22Rv1 (cell line): ENCODE measurements around the gene SLBP.

Experiments used
- H3K27ac ChIP-seq: fragments of 450-650 bp; 2 replicates; pipeline ENCODE4 v1.5.1; 2017
- ZFX ChIP-seq: fragments of 450-650 bp; IDR thresholded peaks from 2 replicates; pipeline ENCODE4 v1.6.1; 2017; ENCODE audit warnings: antibody characterized with exemption, borderline replicate concordance
- TF ChIP-seq, protein P1 (sequence below): fragments of 450-650 bp; IDR thresholded peaks from 2 replicates; pipeline ENCODE4 v1.5.1; 2017; ENCODE audit warnings: mild to moderate bottlenecking

SLBP gene

DNA sequence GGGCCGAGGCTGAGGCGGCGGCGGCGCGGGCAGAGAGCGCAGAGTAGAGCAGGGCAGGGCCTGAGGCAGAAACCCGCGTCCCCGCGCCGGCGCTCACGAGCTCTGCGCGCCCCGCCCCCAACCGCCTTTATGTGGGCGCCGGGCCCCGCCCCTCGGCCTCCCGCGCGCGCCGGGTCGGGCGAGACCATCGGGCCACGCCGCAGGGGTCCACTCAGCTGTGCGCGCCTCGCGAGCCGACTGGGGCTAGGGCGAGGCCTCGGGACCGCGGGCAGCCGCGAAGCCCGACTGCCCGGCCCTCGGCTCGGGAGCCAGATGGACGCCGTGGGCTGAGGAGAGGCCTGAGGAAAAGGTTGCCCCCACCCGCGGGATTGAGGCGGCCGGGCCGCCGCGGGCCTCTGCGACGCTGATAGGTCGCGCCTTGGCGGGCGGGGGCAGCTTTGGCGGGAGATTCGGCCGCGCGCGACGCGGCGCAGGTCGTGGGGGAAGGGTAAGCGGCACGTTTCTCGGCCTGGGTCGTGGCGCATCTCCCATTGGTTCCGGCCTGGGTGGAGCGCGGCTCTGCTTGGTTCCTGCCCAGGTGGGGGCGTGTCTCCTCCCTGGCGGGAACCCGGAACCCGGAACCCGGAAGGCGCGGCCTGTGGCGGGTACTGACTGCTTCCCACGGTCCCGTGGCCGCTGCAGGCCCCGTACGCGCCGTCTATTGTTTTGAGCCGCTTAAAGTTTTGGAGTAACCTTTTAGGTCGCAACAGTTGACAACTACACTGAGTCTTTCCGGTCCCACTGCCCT lies at the start of gene SLBP:
Gene SLBP (minus strand): TSS at position 104 of the 787 bp plus-strand sequence. CDS start 131 bp downstream, outside the sequence.
- H3K27ac ChIP-seq, result peak within 1 kb of the TSS; percentile 98
- TF ChIP-seq, protein P1, sequence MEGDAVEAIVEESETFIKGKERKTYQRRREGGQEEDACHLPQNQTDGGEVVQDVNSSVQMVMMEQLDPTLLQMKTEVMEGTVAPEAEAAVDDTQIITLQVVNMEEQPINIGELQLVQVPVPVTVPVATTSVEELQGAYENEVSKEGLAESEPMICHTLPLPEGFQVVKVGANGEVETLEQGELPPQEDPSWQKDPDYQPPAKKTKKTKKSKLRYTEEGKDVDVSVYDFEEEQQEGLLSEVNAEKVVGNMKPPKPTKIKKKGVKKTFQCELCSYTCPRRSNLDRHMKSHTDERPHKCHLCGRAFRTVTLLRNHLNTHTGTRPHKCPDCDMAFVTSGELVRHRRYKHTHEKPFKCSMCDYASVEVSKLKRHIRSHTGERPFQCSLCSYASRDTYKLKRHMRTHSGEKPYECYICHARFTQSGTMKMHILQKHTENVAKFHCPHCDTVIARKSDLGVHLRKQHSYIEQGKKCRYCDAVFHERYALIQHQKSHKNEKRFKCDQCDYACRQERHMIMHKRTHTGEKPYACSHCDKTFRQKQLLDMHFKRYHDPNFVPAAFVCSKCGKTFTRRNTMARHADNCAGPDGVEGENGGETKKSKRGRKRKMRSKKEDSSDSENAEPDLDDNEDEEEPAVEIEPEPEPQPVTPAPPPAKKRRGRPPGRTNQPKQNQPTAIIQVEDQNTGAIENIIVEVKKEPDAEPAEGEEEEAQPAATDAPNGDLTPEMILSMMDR, result no peak
- no peak for TF ChIP-seq ZFX

DNA sequence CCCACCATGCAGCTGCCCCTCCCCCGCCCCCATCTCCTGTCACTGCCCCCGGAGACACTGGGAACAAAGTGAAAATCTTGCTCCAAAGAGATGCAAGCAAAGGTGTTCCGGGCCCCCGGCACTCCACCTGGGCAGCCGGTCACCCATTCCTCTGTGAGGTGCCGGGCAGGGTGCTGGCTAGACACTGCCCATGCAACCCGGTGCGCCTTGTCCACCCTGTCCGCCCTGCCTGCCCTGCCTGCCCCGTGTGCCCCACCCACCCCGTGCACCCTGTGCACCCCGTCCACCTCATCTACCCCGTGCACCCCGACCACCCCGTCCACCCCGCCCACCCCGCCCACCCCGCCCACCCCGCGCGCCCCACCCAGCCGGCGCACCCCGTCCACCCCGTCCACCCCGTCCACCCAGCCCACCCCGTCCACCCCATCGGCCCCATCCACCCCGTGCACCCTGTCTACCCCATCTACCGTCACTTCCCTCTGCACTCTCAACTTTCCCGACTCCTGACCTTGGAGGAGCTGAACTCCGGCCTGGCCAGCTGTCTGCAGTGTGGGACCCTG lies 49.1 kb upstream of the SLBP start:
- TF ChIP-seq, protein P1, result no peak
- no peak for TF ChIP-seq ZFX

DNA sequence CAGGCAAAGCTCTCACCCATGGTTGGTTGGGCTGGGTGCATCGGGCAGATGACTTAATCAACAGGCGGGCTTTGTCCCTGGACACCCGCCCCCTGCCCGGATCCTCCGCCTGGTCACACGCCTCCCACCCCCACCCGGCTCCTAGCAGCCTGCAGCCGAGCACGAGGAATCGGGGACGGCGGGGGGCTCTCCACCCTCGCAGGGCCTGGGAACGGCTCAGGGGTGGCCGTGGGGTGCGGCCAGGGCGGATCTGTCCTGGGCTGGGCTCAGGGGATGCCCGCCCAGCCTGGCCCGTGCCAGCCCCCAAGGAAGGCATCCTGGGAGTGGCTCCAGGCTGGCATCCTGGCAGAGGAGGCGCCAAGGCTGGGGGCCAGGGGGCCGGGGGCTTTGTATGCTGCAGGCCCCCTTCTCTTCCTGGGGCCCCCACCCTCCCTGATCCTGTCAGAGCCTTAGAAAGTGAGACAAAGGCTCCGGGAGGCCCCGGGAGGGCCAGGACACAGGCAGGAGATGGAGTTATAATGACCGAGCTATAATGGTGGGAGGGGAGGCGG lies 48.5 kb upstream of the SLBP start:
- no peak overlapping the region for H3K27ac ChIP-seq

More for the DNA sequence above, 49.1 kb upstream of the SLBP start:
- no peak overlapping the region for H3K27ac ChIP-seq

DNA sequence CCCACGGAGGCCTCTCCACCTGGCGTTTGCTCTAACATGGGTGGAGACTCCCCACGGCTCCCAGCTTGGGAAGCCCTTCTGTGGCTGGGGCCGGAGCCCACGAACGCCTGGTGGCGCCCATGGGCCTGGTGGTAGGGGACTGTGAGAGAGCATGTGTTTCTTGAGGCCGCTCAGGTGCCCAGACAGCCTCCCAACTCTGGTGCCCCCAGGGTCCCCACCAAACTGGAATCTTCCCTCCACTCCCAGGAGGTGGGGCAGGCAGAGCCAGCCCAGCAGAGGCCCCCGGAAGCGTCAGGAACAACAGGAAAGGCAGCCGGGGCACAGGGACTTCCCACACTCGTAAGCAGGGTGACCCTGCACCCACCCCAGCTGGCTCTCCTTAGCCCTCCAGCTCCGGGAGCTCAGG lies 47.7 kb upstream of the SLBP start:
- TF ChIP-seq ZFX, result no peak
- TF ChIP-seq, protein P1, result no peak
- H3K27ac ChIP-seq, result no peak overlapping the region

More for the DNA sequence above, 48.5 kb upstream of the SLBP start:
- TF ChIP-seq ZFX, result no peak
- TF ChIP-seq, protein P1, result no peak

DNA sequence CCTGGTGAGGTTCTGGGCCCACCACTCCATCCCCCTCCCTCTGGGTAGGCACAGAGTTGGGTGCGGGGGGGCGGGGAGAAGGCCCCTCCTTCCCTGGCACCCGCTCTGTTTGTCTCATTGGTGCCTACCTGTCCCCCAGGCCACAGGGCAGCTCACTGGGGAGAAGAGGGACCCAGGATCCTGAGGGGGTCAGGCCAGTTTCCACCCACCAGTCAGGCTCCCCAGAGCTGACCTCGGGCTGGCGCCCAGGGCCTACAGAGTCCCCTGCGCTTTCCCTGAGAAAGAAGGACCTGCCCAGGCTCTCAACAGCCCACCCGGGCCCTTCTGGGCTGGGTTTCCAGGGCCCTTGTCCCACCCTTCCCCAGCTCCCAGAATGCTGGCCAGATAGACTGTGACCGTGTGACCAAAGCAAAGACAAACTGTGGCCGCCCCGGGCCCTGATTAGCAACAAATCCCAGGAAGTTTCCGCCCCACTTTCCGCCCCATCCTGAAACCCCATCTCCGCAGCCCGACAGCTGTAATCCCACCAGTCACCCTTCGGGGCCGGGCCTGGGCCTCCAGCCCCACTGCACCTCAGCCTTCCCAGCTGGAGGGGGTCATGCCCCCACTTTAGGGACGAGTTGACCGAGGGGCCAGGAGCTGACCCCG lies 47.2 kb upstream of the SLBP start:
- no peak for TF ChIP-seq ZFX
- TF ChIP-seq, protein P1, result no peak
- no peak overlapping the region for H3K27ac ChIP-seq

DNA sequence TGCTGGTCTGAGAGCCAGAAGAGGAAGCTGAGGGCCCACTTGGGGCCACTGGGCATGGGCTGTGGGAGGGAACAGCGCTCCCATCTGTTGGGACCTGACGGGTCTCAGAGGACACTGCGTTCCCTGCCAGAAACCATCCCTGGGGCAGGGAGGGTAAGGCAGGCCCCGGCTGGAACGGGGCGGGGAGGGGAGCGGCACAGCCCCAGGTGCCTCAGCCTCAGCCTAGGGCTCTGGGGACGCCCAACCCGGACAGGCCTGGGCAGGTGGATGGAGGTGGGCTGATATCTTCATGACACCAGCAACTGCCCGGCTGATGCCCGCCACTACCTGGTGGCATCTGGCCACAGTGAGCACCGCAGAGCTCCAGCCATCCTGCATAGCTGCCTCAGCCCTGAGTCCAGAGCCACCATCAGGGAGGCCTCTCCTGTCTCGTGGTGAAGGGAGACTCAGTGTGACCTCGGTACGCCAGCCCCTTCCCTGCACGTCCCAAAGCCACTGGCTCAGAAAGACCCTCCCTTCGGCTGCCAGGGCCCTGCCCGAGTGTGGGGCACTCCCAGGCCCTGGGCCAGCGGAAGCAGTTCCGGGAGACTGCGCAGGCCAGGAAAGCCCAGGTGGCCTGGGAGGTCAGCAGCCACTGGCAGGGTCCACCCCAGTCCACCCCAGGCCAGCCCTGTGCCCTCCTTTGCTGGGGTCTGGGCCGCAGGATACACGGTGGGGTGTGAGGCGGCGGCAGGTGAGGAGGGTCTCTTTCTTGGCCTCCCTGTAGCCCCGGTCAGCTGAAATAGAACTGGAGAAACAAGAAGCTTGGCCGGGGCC lies 46.4 kb upstream of the SLBP start:
- H3K27ac ChIP-seq, result no peak overlapping the region
- TF ChIP-seq ZFX, result no peak
- TF ChIP-seq, protein P1, result no peak
